Amygdala (tissue), 56 donors: ENCODE results near the gene KLB.
A peak's percentile ranks its signal among the peaks of the same experiment; 100 is the strongest.
"Not testable (repeated sequence)": the region's sequence is repeated elsewhere in the genome, so short reads cannot be mapped to it uniquely, and the experiment has no call there.

Experiments used
- DNase-seq, 56 donors: peaks; one replicate each; lab custom pipeline; 2025; lab: John Stamatoyannopoulos, UW

The KLB gene

GRCh38 chr4:39406763-39407583, at the start of gene KLB:
TSS of gene KLB (plus strand) at chr4:39406930. CDS start at chr4:39406950, 20 bp downstream.
- DNase-seq: no peak

DNA sequence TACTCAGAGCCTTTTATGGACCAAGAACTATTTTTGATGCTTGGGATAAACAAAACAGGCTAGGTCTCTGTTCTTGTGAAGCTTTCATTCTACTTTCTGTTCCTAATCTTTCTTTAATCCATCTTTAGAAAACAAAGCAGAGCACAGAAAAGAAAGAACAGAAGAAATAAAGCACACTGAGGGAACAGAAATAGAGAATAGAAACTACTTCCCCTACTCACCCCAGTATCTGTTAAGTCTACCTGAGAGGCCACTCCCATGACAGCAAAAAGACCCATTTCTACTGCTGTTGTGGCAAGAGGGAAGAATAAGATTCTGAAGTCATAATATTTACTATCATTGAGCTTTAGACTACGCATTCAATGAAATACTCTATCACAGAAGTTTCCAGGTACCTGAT, 49.7 kb upstream of the KLB start:
- no peak for DNase-seq

- DNase-seq: not testable (repeated sequence)
Measured at GRCh38 chr4:39360611-39361010, 46.1 kb upstream of the KLB start.

DNA sequence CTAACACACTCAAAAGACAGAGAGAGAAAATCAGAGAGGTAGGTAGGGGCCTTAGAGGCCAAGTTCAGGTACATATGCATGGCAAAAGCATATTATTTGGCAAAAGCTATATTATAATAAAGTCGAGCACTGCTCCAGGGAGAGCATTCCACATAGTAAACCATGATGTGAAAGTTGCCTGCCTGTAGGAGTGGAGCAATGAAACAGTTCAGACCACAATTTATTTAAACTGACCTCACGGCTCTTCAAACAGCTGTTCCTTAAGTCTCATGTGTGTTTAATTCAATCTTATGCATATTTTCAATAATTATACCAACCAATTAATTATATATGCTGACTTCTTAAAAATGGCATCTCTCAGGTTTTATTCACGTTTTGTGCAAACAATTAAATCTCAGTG, 43.9 kb upstream of the KLB start:
- DNase-seq: no peak

DNA sequence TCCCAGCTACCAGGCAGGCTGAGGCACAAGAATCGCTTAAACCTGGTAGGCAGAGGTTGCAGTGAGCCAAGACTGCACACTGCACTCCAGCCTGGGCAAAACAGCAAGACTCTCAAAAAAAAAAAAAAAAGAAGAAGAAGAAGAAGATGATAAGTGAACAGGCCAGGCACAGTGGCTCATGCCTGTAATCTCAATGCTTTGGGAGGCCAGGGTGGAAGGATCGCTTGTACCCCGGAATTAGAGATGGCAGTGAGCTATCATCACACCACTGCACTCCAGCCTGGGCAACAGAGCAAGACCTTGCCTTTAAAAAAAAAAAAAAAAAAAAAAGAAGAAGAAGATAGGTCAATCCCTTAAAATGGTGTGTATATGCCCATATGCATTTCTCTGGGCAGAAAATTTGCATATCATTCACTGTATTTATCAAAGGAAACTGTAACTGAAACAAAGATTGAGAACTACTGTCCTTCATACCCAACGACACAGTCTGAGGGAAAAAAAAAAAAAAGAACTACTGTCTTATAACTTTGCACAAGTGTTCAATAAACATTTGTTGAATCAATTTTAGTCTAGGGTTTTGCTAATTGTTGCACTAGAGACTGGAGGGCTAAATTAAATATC, 42.8 kb upstream of the KLB start:
- DNase-seq: no peak

GRCh38 chr4:39365360-39365759, 41.4 kb upstream of the KLB start:
- DNase-seq: no peak

DNA sequence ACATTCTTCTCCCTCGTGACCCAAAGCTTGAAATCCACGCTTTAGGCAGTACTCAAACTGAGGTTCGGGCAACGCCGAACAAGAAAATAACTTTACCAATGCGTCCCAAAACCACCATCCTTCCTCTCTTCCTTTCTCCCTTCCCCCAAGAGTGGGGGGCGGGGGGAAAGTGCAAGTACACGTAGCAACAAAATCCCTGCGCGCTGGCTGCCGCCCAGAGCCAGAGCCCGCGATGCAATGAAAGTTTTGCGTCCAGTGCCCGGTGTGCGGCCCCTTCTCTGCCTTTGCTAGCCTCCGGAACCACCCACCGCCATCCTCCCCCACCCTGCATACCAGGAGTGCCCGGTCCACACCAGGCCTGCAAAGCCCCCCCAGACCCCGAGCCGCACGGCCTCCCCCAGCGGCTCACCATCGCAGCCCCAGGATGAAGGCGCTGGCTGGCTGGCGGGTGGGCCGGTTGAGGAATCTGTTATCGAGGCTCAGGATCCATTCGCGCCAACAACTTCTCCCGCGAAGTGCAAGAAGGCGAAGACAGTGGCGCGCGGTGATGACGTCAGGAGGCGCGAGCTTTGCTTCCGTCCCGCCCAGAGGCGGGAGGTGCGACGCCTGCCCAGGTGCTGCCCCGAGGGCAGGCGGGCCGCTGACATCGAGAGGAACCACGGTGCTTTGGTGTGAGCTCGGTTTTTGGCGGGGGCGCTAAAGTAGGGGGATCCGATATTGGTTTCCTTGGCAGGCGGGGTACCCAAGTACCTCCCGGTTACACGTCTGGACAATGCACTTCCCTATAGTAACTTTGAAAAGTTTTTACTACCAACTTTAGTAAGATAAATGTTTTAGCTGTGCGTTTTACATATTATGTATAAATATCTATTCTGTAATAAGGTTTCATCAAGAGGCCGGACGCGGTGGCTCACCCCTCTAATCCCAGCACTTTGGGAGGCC, 40.6 kb upstream of the KLB start, which contains the start of gene RFC1:
Gene RFC1, minus strand, starts transcription at position 533 of the 942 bp plus-strand sequence. Its CDS starts 121 bp downstream, at position 412.
- DNase-seq: peak; percentile 10 to 89 (median 64)

- DNase-seq: no peak
Measured at GRCh38 chr4:39367166-39367565, 39.6 kb upstream of the KLB start.

DNA sequence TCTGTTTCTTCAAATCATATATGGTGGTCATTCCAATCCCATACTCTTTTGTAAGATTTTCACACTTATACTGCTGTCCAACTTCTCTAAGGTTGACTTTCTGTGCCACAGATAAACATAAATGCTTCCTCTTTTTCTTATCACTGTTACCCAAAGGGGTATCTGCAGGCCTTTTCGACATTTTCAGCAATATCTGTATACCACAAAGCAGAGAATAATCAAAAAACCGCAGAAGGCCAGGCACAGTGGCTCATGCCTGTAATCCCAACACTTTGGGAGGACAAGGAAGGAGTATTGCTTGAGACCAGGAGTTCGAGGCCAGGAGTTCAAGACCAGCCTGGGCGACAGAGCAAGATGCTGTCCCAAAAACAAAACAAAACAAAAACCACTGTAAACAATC, 37.4 kb upstream of the KLB start:
- DNase-seq: no peak

DNA sequence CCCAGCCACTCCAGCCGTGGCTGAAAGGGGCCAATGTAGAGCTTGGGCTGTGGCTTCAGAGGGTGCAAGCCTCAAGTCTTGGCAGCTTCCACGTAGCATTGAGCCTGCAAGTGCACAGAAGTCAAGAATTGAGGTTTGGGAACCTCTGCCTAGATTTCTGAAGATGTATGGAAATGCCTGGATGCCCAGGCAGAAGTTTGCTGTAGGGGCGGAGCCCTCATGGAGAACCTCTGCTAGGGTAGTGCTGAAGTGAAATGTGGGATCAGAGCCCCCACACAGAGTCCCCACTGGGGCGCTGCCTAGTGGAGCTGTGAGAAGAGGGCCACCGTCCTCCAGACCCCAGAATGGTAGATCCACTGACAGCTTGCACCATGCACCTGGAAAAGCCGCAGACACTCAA, 35.5 kb upstream of the KLB start:
- not testable (repeated sequence) for DNase-seq

DNA sequence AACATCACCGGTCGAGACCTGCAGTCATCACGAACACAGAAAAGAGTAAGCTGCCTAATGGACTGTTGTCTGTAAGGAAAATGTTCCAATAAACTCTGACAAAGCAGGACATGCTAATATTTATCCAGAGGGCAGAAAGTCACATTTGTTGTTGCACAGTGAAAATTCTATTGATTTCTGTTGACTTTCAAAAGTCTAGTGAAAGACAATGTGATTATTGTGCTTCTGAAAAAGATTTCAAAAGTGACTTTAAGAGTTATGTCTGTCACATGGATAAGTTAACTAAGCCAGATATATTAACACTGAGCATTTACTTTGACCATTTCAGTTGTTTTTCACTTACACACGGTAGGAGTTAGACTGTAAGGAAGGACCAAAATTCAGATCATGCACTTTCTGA, 31.3 kb upstream of the KLB start:
- DNase-seq: no peak

DNA sequence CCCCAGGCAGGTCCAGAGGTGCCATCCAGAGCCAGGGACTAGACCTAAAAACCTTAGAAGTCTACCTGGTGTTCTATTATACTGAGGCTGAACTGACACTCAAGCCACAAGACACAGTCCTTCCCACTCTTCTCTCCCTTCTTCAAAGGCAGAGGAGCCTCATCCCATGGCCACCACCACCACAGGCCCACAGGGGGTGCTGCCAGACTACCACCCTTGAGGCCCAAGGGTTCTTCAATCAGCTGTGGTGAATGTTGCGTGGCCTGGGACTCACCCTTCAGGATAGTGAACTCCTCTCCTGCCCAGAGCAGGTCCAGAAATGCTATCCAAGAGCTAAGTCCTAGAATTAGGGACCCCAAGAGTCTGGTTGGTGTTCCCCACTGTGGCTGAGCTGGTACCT, 23.0 kb upstream of the KLB start:
- DNase-seq: no peak

- no peak for DNase-seq
Measured at GRCh38 chr4:39384563-39384962, 22.2 kb upstream of the KLB start.

- no peak for DNase-seq
Measured at GRCh38 chr4:39390603-39391002, 16.1 kb upstream of the KLB start.

DNA sequence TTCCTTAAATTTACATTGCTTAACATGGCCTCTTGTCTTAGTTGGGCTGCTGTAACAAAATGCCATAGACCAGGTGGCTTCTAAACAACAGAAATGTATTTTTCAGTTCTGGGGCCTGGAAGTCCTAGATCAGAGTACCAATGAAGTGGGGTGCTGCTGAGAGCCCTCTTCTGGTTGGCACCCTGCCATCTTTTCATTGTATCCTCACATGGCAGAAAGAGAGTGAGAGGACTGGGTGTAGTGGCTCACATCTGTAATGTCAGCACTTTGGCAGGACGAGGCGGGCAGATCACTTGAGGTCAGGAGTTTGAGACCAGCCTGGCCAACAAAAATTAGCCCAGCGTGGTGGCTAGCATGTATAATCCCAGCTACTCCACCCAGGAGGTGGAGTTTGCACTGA, 12.0 kb upstream of the KLB start:
- DNase-seq: peak in 1 of 56 donors; percentile 1

DNA sequence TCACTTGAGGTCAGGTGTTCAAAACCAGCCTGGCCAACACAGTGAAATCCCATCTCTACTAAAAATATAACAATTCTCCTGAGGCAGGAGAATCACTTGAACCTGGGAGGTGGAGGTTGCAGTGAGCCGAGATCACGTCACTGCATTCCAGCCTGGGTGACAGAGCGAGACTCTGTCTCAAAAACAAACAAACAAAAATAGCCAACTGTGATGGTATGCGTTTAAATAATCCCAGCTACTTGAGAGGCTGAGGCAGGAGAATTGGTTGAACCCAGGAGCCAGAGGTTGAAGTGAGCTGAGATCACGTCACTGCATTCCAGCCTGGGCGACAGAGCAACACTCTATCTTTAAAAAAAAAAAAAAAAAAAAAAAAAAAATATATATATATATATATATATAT, 5.1 kb upstream of the KLB start:
- DNase-seq: not testable (repeated sequence)

DNA sequence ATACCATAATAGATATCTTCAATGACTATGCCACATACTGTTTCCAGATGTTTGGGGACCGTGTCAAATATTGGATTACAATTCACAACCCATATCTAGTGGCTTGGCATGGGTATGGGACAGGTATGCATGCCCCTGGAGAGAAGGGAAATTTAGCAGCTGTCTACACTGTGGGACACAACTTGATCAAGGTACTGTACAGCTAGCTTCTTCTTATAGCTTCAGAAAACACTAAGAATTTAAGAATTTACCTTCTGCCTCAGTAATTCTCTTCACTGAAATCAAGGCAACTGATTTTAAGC, 805 bp downstream of the KLB start:
- no peak for DNase-seq

DNA sequence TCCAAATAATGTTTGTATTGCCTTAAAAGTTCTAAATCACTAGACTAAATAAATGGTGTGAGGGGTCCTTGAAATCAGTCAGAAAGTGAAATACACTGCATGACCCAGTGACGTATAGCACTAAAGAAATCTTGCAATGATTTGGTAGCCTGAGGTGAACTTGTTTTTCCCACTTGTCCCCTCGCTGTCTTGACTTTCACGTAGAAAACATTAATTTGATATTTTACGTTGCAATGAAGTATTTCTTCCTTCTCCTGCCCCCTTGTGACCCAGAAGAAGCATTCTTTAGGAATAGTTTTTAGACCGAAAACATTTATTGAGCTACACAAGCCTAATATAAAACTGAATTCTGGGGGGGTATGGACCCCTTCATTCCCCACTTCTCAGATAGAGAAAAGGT, 3.7 kb downstream of the KLB start:
- no peak for DNase-seq

DNA sequence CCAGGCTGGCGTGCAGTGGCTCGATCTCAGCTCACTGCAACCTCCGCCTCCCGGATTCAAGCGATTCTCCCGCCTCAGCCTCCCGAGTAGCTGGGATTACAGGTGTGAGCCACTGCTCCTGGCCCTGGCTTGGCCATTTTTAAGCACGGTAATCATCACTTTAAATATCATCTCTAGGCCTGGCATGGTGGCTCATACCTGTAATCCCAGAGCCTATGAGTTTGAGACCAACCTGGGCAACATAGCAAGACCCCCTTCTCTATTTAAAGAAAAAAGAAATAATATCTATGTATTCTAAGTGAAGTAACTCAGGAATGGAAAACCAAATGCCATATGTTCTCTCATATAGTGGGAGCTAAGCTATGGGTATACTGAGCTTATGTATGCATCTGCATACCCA, 4.8 kb downstream of the KLB start:
- DNase-seq: not testable (repeated sequence)

DNA sequence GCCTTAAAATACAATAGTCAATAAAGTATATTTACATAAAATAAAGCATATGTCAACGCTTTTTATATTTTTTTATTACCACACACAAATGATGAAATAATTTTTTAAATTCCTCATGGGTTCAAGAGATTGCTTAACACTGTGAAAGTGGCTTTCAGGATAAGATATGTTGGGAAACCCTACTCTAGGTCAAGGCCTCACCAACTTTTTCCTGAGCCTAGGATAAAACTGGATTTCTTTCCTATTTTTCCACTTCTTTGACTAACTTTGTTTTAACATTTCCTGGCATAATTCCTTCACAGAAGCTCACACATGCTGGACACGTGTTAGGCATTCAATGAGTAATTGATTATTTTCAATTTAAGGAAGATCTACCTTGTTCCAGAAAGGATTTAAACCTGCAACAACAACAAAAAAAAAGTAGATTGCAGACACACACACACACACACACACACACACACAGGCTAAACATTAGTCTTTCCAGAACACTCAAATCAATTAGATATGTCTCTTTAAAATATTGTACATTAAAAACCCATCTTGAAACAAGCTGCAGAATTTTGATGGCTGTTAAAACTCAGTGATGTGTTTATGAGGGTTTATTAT, 9.1 kb downstream of the KLB start:
- DNase-seq: no peak

DNA sequence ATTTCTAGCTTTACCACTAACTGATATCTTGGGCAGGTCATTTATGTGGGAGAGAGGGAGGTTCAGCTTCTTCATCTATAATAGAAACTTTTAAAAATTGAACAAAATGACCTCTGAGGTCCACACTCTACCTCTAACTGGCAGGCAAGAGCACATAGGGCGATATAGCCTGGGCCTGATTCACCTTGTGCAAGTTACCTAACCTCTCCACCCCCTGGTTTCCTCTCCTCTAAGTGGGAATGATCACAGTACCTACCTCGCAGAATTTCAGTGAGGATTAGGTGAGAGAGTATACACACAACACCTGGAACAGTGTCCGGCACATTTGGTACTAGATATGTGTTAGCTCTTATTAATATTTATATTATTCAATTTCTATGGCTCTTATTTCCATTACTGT, 15.5 kb downstream of the KLB start:
- no peak for DNase-seq
